ENCODE data around the gene GRIN1.

GRIN1 gene

GRCh38 chr9:137138722-137139467 is at the start of gene GRIN1:
Gene GRIN1 (plus strand): TSS chr9:137139154. CDS start chr9:137139487, 333 bp downstream.
- no peak within 1 kb of the TSS for H3K4me3 ChIP-seq (ENCODE audit: low read length)
- no peak for TF ChIP-seq ZNF274 (IDR thresholded peaks at IDR 0.05; ENCODE audit: low read depth, low read length)

GRCh38 chr9:137089232-137089947 is 49.6 kb upstream of the GRIN1 start:
- TF ChIP-seq ZNF274 (IDR thresholded peaks at IDR 0.05; ENCODE audit: low read depth, low read length): no peak
- no peak overlapping the region for H3K4me3 ChIP-seq (ENCODE audit: low read length)

- TF ChIP-seq ZNF274 (IDR thresholded peaks at IDR 0.05; ENCODE audit: low read depth, low read length): no peak
- H3K4me3 ChIP-seq (ENCODE audit: low read length): no peak overlapping the region; the same call in 1 of the 2 replicates
These were observed 43.1 kb upstream of the GRIN1 start for GRCh38 chr9:137095664-137096517.

GRCh38 chr9:137096785-137097546 is 42.0 kb upstream of the GRIN1 start:
- no peak overlapping the region for H3K4me3 ChIP-seq (ENCODE audit: low read length)
- TF ChIP-seq ZNF274 (IDR thresholded peaks at IDR 0.05; ENCODE audit: low read depth, low read length): no peak

- TF ChIP-seq ZNF274 (IDR thresholded peaks at IDR 0.05; ENCODE audit: low read depth, low read length): no peak
- H3K4me3 ChIP-seq (ENCODE audit: low read length): no peak overlapping the region
These were observed 41.0 kb upstream of the GRIN1 start for GRCh38 chr9:137097761-137098462.

- no peak overlapping the region for H3K4me3 ChIP-seq (ENCODE audit: low read length)
These were observed 39.7 kb upstream of the GRIN1 start for GRCh38 chr9:137099231-137099630.

GRCh38 chr9:137103206-137103999 is 35.6 kb upstream of the GRIN1 start:
- H3K4me3 ChIP-seq (ENCODE audit: low read length): no peak overlapping the region

More at GRCh38 chr9:137099231-137099630, 39.7 kb upstream of the GRIN1 start:
- no peak for TF ChIP-seq ZNF274 (IDR thresholded peaks at IDR 0.05; ENCODE audit: low read depth, low read length)

GRCh38 chr9:137105814-137106661 is 32.9 kb upstream of the GRIN1 start:
- TF ChIP-seq ZNF274 (IDR thresholded peaks at IDR 0.05; ENCODE audit: low read depth, low read length): no peak
- H3K4me3 ChIP-seq (ENCODE audit: low read length): no peak overlapping the region

More at GRCh38 chr9:137103206-137103999, 35.6 kb upstream of the GRIN1 start:
- no peak for TF ChIP-seq ZNF274 (IDR thresholded peaks at IDR 0.05; ENCODE audit: low read depth, low read length)

GRCh38 chr9:137106662-137107250 is 32.2 kb upstream of the GRIN1 start:
- TF ChIP-seq ZNF274 (IDR thresholded peaks at IDR 0.05; ENCODE audit: low read depth, low read length): no peak
- no peak overlapping the region for H3K4me3 ChIP-seq (ENCODE audit: low read length)

- H3K4me3 ChIP-seq (ENCODE audit: low read length): no peak overlapping the region
- TF ChIP-seq ZNF274 (IDR thresholded peaks at IDR 0.05; ENCODE audit: low read depth, low read length): no peak
These were observed 31.5 kb upstream of the GRIN1 start for GRCh38 chr9:137107312-137107921.

- no peak overlapping the region for H3K4me3 ChIP-seq (ENCODE audit: low read length)
- no peak for TF ChIP-seq ZNF274 (IDR thresholded peaks at IDR 0.05; ENCODE audit: low read depth, low read length)
These were observed 31.0 kb upstream of the GRIN1 start for GRCh38 chr9:137107982-137108381.
